Measurements from ENCODE around the gene TXNDC2.

TXNDC2 gene

DNA sequence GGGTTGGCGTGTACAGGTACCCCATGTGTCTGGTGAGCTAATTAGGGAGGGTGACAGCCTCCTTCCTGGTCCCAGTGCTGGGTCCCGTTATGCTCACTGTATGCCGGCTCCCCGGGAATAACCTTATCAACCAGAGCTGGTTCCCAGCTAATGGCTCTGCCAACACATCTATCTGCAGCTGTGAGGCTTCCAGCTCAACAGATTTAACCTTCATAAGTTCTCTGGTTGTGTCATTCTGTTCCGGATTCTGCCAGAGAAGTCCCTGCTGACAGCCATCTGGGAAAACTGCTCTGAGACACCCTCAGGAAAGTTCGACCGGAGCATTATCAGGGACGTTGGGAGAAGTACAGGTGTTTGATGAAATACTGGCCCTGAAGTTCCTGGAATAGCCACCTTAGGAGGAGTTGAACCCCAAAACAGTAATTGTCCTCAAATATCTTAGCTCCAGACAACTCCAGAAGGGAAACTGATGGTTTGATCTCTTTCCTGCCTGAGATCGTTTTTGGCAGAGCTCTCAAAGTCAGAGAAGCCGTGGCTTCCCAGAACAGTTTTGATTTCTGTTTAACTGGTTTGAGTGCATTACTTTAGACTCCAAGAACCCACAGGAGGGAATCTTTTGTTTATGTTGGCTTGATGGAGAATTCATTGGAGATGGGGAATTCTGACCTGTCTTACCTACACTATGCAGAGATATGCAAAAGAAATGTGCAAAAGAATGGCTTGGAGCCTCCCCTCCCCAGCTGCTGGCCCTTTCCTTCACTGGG, 39.4 kb upstream of the TXNDC2 start:
- TF ChIP-seq, protein P1, sequence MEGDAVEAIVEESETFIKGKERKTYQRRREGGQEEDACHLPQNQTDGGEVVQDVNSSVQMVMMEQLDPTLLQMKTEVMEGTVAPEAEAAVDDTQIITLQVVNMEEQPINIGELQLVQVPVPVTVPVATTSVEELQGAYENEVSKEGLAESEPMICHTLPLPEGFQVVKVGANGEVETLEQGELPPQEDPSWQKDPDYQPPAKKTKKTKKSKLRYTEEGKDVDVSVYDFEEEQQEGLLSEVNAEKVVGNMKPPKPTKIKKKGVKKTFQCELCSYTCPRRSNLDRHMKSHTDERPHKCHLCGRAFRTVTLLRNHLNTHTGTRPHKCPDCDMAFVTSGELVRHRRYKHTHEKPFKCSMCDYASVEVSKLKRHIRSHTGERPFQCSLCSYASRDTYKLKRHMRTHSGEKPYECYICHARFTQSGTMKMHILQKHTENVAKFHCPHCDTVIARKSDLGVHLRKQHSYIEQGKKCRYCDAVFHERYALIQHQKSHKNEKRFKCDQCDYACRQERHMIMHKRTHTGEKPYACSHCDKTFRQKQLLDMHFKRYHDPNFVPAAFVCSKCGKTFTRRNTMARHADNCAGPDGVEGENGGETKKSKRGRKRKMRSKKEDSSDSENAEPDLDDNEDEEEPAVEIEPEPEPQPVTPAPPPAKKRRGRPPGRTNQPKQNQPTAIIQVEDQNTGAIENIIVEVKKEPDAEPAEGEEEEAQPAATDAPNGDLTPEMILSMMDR (IDR thresholded peaks at IDR 0.05; ENCODE audit: extremely low read depth, missing control alignments) = no peak
- DNase-seq (ENCODE audit: low spot score) = no peak

DNA sequence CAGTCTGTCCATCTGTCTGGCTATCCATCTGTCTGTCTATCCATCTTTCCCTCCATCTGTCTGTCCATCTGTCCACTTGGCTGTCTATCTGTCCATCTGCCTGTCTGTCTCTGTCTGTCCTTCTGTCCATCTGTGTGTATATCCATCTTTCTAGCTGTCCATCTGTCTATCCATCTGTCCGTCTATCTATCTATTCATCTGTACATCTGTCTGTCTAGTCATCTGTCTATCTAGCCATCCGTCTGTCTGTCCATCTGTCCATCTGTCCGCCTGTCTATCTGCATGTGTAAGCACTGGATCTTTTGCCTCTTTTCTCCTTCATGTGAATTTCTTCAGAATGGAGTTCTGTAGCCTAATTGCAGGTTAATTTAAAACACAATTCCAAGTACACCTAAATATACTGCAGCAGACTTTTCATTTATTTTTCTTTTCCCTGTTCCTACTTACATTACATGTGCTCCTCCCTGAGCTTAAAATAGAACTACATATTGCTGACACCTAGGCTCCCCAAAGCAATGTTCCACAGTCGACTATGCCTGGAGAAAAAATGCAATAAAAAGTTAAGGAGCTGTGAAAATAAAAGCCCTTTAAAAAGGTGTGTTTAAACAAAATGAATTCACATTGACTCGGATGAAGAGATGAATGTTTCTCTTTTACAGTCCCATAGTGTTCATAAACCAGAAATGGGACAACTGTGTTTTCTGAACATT, 37.4 kb upstream of the TXNDC2 start:
- no peak for DNase-seq (ENCODE audit: low spot score)
- TF ChIP-seq, protein P1 (IDR thresholded peaks at IDR 0.05; ENCODE audit: extremely low read depth, missing control alignments) = no peak

DNA sequence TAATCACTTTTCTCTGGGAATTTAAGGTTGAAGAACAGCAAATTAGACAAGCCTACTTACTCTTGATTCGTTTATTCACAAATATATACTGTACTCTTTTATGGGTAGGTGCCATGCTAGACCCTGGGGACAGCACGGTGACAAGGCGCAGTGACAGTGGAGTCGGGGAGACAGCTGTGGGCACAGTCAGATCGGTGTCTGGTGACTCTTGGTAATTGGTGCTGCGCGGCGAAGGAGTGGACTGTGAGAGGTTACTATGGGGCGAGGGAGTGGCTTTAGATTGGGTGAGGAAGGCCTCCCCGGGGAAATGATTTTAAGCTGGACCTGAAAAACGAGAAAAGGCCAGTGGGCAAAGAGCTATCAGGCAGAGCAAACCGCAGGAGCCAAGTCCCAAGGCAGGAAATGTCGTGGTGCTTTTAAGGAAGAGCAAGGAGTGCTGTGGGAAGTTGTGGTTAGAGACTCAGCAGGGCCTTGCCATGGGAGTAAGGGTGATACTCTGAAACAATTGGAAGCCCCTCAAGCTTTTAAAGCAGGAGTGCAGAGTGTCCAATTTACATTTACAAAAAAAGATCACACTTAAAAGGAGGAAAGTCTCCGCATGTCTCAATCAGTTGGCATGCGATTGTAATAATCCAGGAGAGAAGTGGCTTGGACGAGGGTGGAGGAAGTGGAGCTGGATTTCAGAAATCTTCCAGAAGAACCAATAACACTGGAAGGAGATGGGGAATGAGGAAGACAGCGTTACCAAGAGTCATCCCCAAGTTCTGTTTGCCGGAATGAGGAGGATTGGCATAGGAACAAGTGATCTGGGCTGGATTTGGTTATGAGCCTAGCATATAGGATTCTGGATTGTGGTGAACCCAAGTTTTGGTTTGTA, 36.1 kb upstream of the TXNDC2 start:
- no peak for DNase-seq (ENCODE audit: low spot score)
- TF ChIP-seq, protein P1 (IDR thresholded peaks at IDR 0.05; ENCODE audit: extremely low read depth, missing control alignments) = no peak

DNA sequence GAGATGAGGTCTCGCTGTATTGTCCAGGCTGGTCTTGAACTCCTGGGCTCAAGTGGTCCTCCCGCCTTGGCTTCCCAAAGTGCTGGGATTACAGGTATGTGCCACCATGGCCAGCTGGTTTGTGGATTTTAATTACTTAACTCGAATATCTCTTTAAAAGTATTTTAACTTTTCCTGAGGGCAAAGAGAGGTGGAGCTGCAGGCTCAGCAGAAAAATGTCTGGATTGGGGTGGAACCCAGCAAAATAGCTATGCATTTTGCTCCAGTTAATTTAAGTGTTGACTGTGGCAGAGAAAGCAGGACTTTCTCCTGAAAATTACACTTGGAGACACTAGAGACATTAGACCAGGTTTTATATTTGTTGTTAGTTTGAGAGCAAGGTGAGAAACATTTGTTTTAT, 35.5 kb upstream of the TXNDC2 start:
- DNase-seq (ENCODE audit: low spot score) = no peak
- TF ChIP-seq, protein P1 (IDR thresholded peaks at IDR 0.05; ENCODE audit: extremely low read depth, missing control alignments) = no peak

DNA sequence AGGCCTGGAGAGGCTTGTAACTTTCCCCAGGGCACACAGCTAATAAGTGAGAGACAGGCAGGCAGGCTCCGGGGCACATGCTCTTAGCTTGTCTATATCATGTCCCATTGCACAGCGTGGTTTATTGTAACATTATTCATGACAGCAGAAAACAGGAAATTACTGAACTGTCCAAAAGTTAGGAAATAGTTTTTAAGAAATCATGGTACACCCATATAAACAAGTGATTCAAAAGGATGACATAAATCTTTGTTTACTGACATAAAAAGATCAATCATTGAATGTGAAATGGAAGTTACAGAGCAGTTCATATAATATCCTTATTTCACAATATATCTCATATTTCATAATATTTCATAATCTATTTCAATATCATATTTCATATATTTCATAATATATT, 34.3 kb upstream of the TXNDC2 start:
- no peak for DNase-seq (ENCODE audit: low spot score)
- TF ChIP-seq, protein P1 (IDR thresholded peaks at IDR 0.05; ENCODE audit: extremely low read depth, missing control alignments) = no peak

DNA sequence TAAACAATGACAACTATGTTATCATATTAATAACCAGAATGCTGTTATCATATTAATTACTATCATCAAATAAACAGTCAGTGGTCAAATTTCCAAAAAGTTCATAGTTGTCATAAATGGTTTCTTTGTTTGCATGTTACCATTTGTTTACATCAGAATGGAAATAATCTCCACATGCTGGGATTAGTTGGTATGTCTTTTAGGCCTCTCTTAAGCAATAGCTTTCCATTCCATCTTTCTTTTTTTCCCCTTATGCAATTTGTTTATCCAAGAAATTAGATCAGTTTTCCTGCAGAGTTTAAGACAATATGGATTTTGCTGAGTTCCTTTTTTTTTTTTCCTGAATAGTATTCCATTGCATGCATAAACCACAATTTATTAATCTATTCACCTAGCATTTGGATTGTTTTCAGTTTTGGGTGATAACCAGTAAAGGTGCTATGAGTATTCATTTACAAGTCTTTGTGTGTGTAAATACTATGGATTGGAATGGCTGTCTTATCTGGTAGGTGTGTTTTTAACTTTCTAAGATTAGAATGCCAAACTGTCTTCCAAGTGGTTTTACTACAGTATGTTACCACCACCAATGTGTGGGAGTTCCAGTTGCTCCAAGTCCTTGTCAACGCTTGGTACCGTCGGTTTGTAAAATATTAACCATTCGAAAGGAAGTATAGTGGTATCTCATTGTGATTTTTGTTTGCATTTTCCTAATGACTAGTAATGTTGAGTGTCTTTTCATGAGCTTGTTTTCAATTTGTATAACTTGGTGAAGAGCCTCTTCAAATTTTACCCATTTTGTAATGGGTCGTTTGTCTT, 33.3 kb upstream of the TXNDC2 start:
- TF ChIP-seq, protein P1 (IDR thresholded peaks at IDR 0.05; ENCODE audit: extremely low read depth, missing control alignments) = no peak
- no peak for DNase-seq (ENCODE audit: low spot score)
